Globus pallidus (tissue), 1 donor: ENCODE measurements around the gene TENM3.

Experiments
- DNase-seq: peaks from one replicate; pipeline ENCODE4 v3.0.0-alpha.2; 2015; ENCODE audit warnings: low spot score

TENM3 gene

DNA sequence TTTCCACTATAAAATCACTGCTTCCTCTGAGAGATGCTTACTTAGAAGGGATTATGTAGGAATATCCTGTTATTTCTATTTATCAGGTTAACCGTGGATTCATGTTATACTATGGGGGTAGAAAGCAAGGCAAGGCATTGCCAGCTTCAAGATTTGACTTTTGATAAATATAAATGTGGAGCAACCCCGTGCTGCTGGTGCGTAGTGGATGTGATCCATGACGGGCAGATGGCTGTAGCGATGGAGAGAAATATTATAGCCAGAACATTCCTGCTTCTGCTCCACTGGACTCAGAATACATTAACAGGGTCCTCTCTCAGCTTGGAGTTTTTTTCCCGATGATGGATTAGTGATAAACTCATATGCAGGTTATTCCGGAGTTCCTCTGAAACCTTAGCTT, 157.6 kb downstream of the TENM3 start:
- no peak for DNase-seq

DNA sequence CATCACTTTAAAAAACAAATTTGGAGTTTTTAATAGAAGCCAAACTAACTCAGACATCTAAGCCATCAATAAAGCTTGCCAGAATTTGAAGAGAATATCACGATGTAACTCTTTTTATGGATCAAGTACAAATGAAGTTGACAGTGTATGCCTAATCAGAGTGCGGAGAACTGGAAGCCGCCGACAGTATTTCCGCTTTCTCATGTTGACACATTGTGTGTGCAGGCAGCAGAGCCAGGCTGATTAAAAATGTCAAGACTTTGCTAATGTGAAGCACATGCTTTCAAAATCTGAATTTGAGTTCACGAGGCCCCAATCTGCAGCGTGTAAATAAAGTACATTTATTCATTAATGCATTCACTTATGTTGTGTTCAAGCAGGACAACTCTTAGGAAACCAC, 161.2 kb downstream of the TENM3 start:
- no peak for DNase-seq

DNA sequence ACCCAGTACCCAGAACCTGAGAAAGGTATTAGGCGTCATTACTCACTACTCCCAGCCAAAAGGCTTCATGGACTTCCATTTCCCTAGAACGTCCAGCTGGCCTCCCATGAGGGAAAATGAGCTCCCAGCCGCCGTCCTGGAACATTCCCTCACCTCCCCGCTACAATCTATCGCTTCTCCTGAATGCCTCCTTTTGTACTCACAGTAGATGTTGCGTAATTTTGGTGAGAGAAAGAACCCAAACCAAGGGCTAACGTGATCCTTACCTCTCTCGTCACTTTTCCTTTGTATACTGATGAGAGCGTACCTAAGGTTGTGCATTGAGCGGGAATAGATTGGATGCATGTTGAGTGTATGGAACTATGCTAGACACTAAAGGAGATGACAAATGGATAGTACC, 161.9 kb downstream of the TENM3 start:
- no peak for DNase-seq

DNA sequence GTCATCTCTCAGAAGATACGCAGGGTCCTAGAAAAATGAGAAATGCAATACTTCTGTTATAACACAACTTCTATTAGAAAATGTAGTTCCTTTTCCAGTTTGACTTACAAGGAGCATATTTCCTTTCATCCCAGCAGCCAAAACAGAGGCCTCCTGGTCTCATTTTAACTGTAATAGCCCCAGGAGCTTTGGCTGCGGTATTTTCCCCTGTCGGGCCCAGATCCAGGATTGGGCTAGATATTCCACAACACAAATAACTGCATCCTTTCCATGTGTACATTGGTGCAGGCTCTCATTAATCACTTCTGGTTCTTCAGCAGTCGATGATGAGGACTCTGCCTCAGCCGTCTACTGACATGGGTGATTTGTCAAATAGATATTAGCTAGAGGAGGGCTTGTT, 166.1 kb downstream of the TENM3 start:
- DNase-seq, result no peak

DNA sequence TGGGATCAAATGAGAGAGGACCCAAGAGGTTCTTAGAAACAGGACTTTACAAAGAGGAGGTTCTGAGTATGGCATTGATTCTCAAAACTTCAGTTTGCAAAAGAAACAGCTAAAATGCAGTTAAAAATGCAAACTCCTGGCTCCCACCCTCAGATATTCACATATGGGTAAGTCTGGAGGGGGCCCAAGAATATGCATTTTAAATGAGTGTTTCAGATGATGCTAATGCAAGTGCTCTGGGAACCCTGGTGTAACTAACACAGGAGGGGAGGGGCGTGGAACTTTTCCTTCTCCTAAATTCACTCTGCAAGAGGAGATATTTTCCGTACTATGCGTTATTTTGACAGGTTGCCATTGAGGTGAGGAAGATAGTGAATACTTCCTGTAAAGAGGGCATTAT, 168.2 kb downstream of the TENM3 start:
- no peak for DNase-seq

DNA sequence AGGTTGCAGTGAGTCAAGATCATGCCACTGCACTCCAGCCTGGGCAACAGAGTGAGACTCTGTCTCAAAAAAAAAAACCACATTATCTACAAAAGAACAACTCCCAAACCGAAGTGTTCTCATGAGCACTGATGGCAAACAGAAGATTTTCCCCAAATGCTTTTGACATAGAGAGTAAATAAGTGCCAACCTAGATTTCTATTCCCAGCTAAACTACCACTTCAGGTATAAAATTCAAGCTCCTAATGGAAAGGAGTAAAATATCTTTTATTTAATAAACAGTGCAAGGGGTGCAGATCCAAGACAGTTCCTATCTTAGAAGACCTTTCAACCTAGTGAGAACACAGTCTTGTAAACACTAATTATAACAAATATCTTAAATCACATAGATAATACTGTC, 170.3 kb downstream of the TENM3 start:
- DNase-seq, result no peak

DNA sequence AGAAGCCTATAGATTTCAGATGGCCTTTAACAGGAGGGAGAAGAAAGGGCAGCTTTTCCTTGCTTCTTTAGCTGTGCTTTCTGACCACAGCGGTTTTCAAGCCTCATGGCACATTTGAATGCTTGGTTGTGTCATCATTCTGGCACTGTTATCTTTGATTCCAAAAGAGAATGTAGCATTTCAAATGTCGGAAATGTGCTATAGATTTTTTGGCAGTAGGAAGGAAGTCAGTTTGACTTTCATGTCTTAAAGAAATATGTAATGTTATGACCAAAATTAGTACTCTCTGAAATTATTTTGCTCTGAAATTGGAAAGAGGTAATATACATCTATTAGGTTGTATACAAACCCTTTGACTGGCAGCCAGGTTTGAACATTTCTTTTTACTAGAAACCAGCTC, 171.9 kb downstream of the TENM3 start:
- no peak for DNase-seq

DNA sequence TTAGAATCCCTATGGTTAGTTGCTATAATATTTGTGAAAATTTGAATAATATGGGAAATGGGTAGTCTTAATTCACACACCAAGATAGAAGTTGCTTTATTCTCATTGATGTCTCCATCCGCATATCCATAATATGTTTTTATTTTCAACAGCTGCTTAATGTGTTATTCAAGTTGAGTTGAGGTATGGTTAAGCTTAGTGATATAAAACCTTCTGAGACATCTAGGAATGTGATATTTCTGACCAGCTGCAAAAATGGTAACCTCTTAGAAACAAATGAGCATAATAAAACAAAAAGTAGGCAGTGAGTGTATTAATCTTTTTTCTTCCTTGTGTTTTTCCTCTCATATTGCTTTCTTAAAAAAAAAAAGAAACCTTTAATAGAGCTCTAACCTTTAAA, 172.9 kb downstream of the TENM3 start:
- DNase-seq, result no peak

DNA sequence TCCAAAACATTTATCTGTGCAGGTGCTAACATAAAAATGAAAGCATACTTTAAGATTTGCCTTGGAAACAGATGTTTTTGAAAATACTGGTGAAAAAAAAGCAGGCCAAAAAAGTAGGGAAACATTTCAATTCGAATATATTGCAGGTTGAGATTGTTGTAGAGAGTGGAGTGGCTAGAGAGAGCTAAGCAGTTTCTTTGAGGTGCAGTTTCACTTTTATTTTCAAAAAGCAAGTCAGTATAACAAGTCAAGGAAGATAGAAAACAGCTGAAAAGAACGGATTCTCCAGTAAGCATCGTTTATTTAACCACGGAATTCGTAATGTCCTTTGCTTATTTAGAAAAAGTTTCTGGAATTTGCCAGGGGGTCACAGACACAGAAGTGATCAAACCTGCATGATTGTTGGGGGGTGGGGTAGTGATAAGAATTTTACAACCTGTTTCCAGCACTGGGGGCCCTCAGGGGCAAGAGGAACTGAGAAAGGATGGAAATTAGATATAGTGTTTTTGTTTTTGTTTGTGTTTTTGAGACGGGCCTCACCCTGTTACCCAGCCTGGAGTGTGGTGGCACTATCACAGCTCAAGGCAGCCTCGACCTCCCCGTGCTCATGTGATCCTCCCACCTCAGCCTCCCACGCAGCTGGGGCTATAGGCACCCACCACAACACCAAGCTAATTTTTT, 175.0 kb downstream of the TENM3 start:
- DNase-seq, result no peak

DNA sequence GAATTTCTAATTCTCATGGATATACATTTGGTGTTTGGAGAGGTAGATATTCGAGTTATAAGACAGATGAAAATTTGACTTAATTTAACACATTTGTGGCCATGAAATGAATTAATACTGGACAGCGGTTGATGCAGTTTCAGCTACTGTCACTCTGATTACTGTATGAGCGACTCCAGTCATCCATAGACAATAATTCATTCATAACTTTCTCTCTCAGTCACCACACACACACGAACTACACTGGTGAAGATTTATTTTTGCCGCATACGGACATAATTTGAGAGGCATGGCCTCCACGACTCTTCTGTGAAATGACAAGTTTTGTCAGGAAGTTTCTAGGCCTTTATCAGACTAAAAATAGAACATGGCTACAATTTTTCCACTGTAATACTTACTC, 177.0 kb downstream of the TENM3 start:
- no peak for DNase-seq

DNA sequence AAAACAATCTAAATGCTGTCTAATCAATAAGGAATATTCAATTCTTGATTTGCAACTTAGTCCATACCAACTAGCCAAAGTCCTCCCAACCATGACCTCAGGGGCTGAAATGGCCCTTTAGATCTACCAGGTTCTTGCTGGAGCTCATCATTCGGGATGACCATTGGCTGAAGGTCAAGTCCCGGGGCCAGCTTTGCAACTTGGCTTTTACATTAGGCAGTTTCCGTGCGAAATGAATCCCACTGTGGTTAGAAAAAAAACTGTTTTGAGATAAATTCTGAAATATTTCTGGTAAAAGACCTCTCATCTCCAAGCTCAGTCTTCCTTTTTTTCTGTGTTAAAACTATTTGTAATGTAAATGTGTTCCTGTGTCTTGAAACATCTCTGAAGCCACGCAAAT, 178.6 kb downstream of the TENM3 start:
- DNase-seq, result no peak

DNA sequence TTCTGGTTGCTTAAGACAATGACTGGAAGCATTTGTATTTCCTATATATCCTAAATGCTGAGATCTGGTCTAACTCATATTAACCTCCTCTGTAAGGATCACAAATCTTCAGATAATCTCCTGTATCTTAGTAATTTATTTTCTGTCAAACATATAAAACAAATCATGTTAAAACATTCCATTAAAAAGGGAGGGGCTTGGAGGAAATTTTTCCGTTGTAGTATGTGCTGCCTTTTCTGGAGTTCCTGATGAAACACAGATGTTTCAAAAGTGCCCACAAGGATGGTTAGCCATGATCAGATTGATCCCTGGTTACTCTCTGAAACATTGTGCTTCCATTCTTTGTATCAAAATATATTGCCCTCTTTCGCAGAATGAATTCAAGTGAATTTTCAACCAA, 182.1 kb downstream of the TENM3 start:
- DNase-seq, result no peak

DNA sequence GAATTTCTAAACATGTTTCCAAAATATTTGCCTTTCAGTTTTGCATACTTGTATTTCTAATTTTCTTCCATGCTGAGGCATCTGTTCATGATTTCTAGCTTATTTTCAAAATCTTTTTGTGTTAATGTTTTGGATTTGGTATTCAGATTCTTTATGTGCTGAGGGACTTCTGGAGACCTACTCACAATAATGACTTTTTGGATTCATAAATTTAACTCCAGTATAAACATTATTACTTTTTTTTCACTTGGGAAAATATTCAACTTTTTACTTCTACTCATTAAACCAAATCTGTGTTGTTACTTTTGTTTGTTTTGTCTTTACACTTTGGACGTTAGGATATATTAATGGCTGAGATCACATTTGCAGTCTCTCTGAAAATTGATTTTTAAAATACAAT, 183.7 kb downstream of the TENM3 start:
- DNase-seq, result no peak

DNA sequence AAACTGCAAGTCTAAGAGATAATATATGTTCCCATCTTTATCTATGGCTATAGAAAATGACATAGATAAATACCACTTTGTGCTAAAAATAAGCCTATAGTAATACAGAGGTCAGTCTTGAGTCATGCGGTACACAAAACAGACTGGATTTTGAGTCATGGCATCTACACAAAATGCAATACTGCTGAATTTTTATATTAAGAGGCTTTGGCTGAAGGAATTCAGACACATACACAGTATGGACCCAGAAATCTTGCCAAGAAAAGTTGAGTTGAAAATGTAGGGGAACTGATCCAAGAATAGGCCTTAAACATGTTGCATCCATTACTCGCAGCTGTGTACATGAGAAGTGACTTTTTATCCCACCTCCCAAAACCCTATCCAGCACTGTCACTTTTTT, 184.4 kb downstream of the TENM3 start:
- DNase-seq, result no peak

DNA sequence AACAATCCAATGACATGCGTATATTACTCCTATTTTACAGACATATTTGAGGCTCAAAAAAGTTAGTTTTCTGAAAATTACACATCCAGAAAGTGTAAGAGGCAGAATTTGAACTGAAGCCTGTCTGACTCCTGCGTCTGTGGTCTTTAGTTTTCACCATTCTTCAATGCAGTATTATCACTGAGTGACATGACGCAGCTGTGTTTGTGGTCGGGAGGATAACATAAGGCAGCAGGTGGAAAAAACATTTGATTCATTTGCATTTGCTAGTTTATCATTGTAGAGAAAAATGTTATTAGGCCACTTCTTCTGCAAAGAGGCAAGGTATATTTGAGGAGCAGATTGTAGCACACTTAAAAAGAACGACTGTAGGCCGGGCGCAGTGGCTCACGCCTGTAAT, 186.7 kb downstream of the TENM3 start:
- no peak for DNase-seq

DNA sequence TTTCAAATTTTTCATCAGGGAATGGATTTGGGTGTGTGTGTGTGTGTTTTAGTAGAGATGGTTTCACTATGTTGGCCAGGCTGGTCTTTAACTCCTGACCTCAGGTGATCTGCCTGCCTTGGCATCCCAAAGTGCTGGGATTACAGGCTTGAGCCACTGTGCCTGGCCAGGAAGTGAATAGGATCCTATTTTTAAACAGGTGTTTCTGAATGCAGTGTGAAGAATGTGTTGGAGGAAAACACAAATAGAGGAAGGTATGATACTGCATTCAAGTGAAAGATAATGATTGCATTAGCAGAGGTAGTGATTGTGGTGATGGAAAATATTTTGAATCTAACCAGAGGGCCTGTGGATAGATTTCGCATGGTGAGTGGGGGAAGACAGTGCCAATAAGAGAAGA, 189.6 kb downstream of the TENM3 start:
- DNase-seq, result no peak

DNA sequence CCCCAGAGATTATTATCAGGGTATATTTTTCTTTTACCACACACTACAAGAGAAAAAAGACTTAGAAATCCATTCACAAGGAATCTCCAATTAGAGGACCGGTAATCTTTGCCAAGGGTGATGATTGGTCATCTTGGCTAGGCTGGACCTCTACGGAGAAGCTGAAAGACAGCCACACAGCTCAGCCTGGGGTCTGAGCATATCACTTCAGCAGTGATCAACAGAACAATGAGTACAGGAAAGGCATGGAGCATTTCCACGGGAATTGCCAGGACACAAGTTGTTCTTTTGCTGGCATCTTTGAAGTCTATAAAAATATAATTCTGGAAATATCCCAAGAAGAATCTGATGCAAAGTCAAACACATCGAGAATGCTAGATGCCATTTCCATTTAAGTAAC, 191.5 kb downstream of the TENM3 start:
- DNase-seq, result no peak

DNA sequence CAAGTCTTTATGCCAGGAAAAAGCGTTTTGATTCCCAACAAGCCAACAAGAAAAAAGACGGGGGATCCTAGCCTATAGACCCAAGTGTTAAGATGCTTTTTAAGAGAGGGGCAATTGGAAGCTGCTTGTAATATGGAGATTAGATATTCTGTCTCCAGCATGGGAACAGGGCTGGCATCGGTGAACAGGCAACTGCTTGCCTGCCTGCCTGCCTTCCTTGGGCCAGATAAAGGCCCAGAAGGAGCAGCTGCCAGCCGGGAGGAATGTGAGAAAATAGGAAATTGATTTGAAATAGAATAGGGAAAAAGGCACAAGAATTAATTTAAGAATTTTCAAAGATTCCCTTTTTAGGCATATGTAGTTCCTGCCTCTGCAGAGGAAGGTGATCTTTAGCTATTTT, 192.2 kb downstream of the TENM3 start:
- DNase-seq, result no peak

DNA sequence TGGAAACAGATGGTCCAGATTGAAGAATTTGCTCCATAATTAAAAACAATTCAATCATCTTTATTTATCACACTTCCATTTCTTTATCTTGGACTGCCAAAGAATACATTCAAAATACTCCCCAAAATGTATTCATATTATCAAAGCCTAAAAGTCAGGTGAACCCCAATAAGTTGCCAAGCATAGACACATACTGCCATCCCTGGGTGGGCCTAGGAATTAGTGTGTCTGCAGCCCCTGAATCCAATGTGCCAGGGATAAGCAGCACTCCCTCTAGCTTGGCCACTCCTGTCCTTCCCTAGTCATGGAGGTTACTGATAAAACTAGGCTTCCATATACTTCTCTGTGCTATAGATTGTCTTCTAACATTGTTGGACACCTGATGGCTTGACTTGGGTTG, 199.9 kb downstream of the TENM3 start:
- no peak for DNase-seq

DNA sequence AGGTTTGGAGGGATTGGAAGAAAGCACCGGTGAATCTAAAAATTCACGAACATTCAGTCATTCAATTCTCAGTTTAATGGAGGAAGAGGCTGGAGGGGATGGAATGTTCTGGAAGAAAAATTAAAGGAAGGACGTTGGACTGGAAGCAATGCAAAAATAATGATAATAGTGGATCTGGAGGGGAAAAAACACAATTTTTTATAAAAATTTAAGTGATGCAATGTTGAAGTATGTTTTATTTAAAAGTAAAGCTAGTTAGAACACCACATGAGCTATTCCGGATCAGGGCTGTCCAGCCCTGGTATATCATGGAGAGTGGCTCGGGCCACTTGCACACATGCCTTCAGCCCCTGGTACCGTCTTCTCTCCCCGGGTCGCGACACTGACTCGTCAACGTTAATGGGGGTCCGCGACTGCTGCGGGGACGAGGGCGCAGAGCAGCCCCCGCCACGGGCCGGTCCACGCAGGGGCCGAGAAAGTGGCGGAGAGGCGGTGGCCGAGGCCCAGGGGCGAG, 204.6 kb downstream of the TENM3 start:
- DNase-seq, result peak; percentile 28

DNA sequence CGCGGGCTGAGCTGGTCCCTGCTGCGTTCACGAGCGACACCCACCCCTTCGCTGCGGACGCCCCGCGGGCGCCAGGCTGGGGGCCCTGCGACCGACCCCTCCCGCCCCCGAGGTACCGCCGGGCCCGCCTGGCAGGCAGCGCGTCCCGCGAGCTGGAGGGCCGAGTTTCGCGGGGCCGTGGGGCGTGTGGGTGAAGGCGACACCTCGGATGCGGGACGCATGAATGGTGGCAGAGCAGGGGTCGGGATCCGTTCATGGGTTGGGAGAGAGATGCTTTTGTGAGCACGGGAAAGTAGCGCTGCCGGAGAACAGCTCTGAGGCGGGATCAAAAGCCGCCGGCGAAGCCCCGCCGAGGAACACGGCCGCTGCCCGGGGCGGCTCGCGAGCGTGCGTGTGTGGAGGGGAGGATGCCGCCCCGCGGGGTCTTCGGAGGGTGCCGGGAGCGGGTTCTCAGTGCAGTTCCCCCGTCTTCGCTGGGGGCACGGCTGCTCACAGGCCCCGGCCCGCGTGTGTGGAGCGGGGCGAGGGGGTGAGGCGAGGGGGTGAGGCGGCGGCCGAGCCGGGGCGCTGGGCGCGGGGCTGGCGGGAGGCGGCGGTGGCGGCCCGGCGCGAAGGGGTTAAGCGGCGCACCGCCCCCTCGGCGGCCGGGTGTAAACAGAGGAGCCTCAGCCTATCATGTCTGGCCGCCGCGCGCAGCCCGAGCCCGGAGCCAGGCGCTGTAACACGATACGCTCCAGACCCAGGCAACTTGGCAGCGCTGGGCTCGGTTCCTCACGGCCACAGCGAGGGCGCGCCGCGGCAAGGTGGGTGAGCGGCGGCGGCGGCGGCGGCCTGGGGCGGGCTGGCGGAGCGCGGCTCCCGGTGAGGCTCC, 205.3 kb downstream of the TENM3 start:
- peak; percentile 52 for DNase-seq

DNA sequence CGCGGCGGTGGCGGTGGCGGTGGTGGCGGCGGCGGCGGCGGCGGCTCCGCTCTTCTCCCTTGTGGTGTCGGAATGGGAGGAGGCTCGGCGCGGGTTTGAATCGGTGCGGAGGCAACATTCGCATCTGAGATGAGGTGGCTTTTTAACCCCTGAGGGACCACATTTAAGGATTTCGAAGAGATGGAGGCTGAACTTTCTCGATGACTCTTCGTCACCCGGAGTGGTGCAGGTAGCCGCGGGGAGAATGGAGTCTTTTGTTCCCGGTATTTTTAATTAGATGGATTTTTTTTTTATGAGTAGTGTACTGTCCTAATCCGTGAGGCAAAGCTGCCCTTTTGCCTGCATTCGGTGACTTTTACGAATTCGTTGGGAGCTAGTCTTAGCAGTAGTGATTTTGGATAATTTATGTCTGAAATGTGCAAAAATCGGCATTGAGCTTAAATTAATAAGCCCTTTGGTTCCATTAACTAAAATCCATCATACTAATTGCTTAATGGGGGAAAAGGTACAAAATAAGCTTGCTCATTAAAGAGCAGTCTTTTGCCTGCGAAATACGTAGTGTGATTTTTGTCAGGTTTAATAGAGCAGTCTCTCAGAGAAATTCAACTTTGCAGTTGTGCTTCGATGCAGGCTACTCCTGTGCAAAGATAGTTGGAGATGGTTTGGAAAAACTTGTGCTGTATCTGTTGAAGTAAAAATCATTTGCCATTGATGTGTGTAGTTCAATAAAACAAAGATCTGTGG, 206.2 kb downstream of the TENM3 start:
- DNase-seq, result peak; percentile 24

DNA sequence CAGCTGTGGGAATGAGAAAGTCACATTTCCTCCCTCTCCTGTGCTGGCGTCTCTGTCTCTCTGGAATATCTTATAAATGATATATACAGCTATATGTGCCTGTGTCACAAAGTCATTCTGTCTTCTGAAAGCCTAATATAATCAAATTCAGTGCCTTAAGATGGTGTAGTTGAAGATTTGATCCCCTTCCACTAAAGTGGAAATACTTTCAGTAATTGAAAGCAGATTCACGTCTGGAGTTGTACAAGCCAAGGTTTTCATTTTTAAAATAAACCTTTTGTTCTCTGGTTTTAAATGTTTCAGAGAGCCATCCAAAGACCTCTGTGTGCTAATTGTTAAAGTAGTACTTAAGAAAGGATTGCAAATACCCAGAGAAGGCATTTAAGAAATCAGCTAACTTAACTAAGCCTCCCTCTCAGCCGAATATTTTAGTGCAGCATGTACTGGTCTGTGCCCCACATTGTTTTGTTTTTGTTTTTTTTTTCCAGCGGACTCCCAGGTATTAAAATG, 206.8 kb downstream of the TENM3 start:
- no peak for DNase-seq
